ENCODE data around the gene PTPRN2. TPM values are rescaled to one million over a fixed set of nuclear protein-coding genes. Genes with fewer than 3 reads are reported as not detected.

PTPRN2 gene
- total and polyA plus RNA-seq, 2 of the 13 experiments (the other 11 are each of a cell fraction or from before 2014, with no cell fraction given): 2.5 to 24.2 TPM

DNA sequence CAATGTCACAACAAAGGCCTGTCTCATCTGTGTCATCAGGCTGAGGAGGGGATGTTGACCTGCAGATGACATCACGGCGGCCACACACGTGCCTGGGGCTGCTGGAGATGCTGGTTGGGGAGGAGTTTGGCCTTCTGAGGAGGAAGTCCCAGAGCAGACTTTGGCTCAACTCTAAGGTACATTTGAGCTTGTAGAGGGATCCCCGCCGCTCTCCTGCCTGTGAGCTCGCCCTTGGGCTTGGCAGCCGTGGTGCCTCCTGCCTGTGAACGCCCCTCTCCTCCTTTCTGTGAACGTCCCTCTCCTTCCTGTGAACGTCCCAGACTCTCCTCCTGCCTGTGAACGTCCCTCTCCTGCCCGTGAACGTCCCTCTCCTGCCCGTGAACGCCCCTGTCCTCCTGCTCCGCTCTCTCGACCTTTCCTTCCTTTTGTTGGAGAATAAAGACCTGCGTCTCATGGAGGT lies 1074.4 kb downstream of the PTPRN2 start:
- ATAC-seq: no peak
- CTCF ChIA-PET (ENCODE audit: low intra/inter-chr PET ratio, low total read pairs): no interaction called here

More for the DNA sequence above, 1074.4 kb downstream of the PTPRN2 start:
- intact Hi-C loops (cut with micrococcal nuclease; ENCODE audit: unreplicated experiment) (no loop called here), in situ Hi-C loops (cut with HindIII; ENCODE audit: extremely low pct_ligation_motif_present, low pct_unique_long_range_greater_than_20kb) (no loop called here)
- H3K9ac ChIP-seq (ENCODE audit: insufficient read depth, low read depth, low read length): no peak overlapping the region
- no peak overlapping the region for H3K4me3 ChIP-seq (replicated peaks in 1 of 3; ENCODE audit: insufficient read depth in 1 of 3, low read depth in 2 of 3, low read length in 3 of 3)
- no peak for FAIRE-seq
- TF ChIP-seq, protein P1, sequence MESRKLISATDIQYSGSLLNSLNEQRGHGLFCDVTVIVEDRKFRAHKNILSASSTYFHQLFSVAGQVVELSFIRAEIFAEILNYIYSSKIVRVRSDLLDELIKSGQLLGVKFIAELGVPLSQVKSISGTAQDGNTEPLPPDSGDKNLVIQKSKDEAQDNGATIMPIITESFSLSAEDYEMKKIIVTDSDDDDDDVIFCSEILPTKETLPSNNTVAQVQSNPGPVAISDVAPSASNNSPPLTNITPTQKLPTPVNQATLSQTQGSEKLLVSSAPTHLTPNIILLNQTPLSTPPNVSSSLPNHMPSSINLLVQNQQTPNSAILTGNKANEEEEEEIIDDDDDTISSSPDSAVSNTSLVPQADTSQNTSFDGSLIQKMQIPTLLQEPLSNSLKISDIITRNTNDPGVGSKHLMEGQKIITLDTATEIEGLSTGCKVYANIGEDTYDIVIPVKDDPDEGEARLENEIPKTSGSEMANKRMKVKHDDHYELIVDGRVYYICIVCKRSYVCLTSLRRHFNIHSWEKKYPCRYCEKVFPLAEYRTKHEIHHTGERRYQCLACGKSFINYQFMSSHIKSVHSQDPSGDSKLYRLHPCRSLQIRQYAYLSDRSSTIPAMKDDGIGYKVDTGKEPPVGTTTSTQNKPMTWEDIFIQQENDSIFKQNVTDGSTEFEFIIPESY (CRISPR knock-in tag; IDR thresholded peaks at IDR 0.05): no peak
- no peak for TF ChIP-seq IRF2 (CRISPR knock-in tag; IDR thresholded peaks at IDR 0.05)
- TF ChIP-seq, protein P2, sequence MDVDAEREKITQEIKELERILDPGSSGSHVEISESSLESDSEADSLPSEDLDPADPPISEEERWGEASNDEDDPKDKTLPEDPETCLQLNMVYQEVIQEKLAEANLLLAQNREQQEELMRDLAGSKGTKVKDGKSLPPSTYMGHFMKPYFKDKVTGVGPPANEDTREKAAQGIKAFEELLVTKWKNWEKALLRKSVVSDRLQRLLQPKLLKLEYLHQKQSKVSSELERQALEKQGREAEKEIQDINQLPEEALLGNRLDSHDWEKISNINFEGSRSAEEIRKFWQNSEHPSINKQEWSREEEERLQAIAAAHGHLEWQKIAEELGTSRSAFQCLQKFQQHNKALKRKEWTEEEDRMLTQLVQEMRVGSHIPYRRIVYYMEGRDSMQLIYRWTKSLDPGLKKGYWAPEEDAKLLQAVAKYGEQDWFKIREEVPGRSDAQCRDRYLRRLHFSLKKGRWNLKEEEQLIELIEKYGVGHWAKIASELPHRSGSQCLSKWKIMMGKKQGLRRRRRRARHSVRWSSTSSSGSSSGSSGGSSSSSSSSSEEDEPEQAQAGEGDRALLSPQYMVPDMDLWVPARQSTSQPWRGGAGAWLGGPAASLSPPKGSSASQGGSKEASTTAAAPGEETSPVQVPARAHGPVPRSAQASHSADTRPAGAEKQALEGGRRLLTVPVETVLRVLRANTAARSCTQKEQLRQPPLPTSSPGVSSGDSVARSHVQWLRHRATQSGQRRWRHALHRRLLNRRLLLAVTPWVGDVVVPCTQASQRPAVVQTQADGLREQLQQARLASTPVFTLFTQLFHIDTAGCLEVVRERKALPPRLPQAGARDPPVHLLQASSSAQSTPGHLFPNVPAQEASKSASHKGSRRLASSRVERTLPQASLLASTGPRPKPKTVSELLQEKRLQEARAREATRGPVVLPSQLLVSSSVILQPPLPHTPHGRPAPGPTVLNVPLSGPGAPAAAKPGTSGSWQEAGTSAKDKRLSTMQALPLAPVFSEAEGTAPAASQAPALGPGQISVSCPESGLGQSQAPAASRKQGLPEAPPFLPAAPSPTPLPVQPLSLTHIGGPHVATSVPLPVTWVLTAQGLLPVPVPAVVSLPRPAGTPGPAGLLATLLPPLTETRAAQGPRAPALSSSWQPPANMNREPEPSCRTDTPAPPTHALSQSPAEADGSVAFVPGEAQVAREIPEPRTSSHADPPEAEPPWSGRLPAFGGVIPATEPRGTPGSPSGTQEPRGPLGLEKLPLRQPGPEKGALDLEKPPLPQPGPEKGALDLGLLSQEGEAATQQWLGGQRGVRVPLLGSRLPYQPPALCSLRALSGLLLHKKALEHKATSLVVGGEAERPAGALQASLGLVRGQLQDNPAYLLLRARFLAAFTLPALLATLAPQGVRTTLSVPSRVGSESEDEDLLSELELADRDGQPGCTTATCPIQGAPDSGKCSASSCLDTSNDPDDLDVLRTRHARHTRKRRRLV (CRISPR knock-in tag; IDR thresholded peaks at IDR 0.05): no peak
- no peak for TF ChIP-seq ZNF496 (CRISPR knock-in tag; IDR thresholded peaks at IDR 0.05; ENCODE audit: insufficient replicate concordance)
- TF ChIP-seq TAF1 (CRISPR knock-in tag; IDR thresholded peaks at IDR 0.05): no peak
- no peak for TF ChIP-seq HOXA5 (CRISPR knock-in tag; IDR thresholded peaks at IDR 0.05)
- TF ChIP-seq CREB1 (IDR thresholded peaks at IDR 0.05): peak; percentile 55; the same call in 1 of the 2 replicates
- no peak for TF ChIP-seq CREB1 (CRISPR knock-in tag; IDR thresholded peaks at IDR 0.05)
- TF ChIP-seq WIZ (CRISPR knock-in tag; IDR thresholded peaks at IDR 0.05): no peak
- POLR2A ChIA-PET: no interaction called here
- 35% methylated on average over 17 of the region's 18 CpGs for WGBS (ENCODE audit: low lambda C conversion rate)
- no peak overlapping the region for H3K27ac ChIP-seq (ENCODE audit: extremely low read length, insufficient read depth, low read length)
- DNase-seq (ENCODE audit: low spot score): no peak
- H3K36me3 ChIP-seq (replicated peaks in 1 of 2; ENCODE audit: control insufficient read depth in 1 of 2, insufficient read depth in 2 of 2, low read length in 2 of 2): no peaks in the 10 kb centered on the region
- no peaks in the 10 kb centered on the region for H3K9me3 ChIP-seq (ENCODE audit: low read length)
- H2AFZ ChIP-seq (ENCODE audit: low read length): no peak overlapping the region
- peaks cover 8 to 56% of the 10 kb centered on the region in 2 experiments; a peak in 4 of 5 replicates for H3K27me3 ChIP-seq (ENCODE audit: control insufficient read depth in 1 of 2, insufficient read depth in 2 of 2, low read length in 2 of 2)
- no TSS peak for BruUV-seq (replicated peaks)
- H3K4me1 ChIP-seq (ENCODE audit: insufficient read depth, low read length): no peaks in the 10 kb centered on the region
- H3K4me2 ChIP-seq (ENCODE audit: low read depth, low read length): no peak overlapping the region
- no peaks in the 10 kb centered on the region for H4K20me1 ChIP-seq (ENCODE audit: insufficient read depth, low read length)
- no peaks in the 10 kb centered on the region for H3K79me2 ChIP-seq (ENCODE audit: insufficient read depth, low read length)
